IgD-negative memory B cell (primary cell): ENCODE results near the gene DMRTA2. TPM values are rescaled to one million over a fixed set of nuclear protein-coding genes. Genes with fewer than 3 reads are reported as not detected.

Experiments used
- H3K27ac Mint-ChIP-seq, 3 donors: one replicate each; pipeline ENCODE4 v1.8.0; 2020 to 2022; ENCODE audit warnings: mild to moderate bottlenecking in 3 of 3, mixed read lengths in 3 of 3, moderate library complexity in 1 of 3
- H3K27me3 Mint-ChIP-seq: one replicate; pipeline ENCODE4 v1.8.0; 2021; ENCODE audit warnings: mixed read lengths
- H3K36me3 Mint-ChIP-seq: one replicate; pipeline ENCODE4 v1.8.0; 2020; ENCODE audit warnings: mild to moderate bottlenecking, mixed read lengths
- H3K4me1 Mint-ChIP-seq, 3 donors: one replicate each; pipeline ENCODE4 v1.8.0; 2020 to 2022; ENCODE audit warnings: mixed read lengths in 3 of 3, mild to moderate bottlenecking in 1 of 3
- H3K4me3 Mint-ChIP-seq, 4 donors: one replicate each; pipeline ENCODE4 v1.8.0; 2020 to 2022; ENCODE audit warnings: mild to moderate bottlenecking in 4 of 4, mixed read lengths in 4 of 4, moderate library complexity in 3 of 4
- H3K9me3 Mint-ChIP-seq, 3 donors: one replicate each; pipeline ENCODE4 v1.8.0; 2020 to 2021; ENCODE audit warnings: mixed read lengths in 3 of 3, mild to moderate bottlenecking in 1 of 3
- polyA plus RNA-seq: library from polyadenylated mRNA; unstranded; fragments of 300-500 nt; fragmentation: Illumina TruSeq; gene quantifications from one replicate; pipeline ENCODE4 v1.2.3, GENCODE V29; 2021

Gene DMRTA2
- not detected for polyA plus RNA-seq

DNA sequence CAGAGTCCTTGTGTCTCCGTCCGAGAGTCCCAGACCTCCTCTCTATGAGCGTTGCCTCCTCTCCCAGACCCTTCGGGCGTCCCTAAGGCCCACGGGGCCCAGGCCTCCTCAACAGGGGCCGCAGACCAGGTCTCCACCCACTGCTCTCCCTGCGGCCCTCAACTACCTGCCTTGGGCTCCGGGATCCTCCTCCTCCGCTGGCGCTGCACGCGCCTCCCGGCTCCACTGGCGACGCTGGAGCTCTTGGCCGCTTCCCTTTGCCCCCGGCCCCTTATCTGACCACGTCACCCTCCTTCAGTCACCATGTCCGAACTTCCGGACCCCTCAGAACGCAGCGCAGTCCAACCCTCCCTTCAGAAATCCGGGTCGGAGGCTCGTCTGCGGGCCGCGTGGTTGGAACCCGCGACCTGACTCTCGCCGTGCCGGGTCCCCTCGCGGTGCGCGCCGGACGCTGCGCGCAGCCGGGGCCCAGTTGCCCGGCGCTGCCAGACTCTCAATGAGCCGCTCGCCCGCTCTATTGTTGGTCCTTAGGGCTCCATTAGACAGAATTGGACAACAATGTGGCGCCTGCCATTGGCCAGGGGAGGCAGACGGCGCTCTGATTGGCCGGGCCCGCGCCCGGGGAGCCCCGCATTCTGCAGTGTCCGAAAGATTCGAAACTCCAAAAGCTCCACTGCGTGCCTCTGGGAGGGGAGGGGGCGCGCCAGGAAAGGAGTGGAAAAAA lies at the start of gene DMRTA2:
Gene DMRTA2, minus strand, starts transcription at position 498 of the 724 bp plus-strand sequence. CDS start 1,907 bp downstream, outside the sequence.
- H3K4me1 Mint-ChIP-seq, result peaks cover 17 to 29% (median 23%) of the 10 kb centered on the region in 3 donors
- H3K27me3 Mint-ChIP-seq, result peaks cover 81% of the 10 kb centered on the region
- peak within 1 kb of the TSS; percentile 77 to 93 (median 88) for H3K27ac Mint-ChIP-seq
- H3K9me3 Mint-ChIP-seq, result peaks cover 0 to 15% (median 2%) of the 10 kb centered on the region in 3 donors
- no peaks in the 10 kb centered on the region for H3K36me3 Mint-ChIP-seq
- peak within 1 kb of the TSS; percentile 83 to 92 (median 90) for H3K4me3 Mint-ChIP-seq

DNA sequence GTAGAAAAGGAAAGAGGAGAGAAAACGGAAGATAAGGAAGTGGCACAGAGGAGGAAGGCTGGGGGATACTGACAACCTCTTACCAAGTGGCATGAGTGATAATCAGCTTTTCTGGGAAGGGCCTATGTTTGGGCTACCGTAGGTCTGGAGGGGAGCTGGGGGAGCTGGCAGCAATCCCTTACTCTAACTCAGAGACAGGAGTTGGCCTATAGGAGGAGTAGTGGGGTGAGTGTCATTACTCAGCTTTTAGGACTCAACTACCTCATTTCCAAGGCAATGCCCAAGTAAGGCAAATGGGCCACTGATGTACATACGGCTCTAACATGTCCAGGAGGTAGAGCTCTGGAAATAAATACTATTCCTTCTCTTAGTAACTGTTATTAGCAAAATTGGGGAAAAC lies 48.7 kb upstream of the DMRTA2 start:
- Mint-ChIP-seq H3K4me1 (no peaks in the 10 kb centered on the region), H3K4me3 (no peak overlapping the region), H3K27ac (no peak overlapping the region), H3K36me3 (peaks cover 14% of the 10 kb centered on the region), H3K27me3 (no peaks in the 10 kb centered on the region), H3K9me3 (no peaks in the 10 kb centered on the region)

DNA sequence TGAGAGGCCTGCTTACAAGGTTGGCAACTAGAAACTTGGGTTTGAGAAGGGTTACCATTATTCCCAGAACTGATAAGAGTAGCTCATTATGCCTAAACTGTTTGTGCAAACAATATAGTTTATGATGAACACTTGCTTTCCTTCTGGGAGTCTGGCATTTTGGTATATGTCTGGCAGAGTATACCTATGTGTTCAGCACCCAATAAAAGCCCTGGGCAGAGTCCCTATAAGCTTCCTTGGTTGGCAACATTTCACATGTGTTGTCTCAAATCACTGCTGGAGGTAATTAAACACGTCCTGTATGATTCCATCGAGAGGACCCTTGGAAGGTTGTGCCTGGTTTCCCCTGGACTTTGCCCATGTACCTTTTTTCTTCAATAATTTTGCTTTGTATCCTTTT lies 39.7 kb upstream of the DMRTA2 start:
- Mint-ChIP-seq H3K27ac (no peak overlapping the region), H3K27me3 (no peaks in the 10 kb centered on the region), H3K4me3 (no peak overlapping the region), H3K4me1 (no peaks in the 10 kb centered on the region), H3K9me3 (no peaks in the 10 kb centered on the region), H3K36me3 (peaks cover 4% of the 10 kb centered on the region)

DNA sequence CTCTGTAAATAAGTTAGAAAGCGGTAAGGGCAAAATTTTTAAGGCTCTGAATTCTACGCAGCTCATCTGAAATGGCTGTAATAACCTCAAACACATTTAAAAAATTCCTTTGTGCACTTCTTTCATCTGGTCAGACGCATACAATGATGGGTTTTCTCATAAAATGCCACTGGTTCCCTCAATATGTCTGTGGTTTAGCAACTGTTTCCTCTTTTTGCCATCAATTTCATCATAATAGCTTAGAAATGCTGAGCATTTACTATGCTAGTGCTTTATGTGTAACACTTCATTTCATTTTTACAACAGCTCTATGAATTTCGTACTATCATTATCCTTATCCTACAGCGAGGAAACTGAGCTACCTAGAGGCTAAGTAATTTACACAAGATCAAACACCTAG lies 35.3 kb upstream of the DMRTA2 start:
- Mint-ChIP-seq H3K36me3 (peaks cover 4% of the 10 kb centered on the region), H3K9me3 (no peaks in the 10 kb centered on the region), H3K27me3 (no peaks in the 10 kb centered on the region), H3K27ac (no peak overlapping the region), H3K4me1 (no peaks in the 10 kb centered on the region), H3K4me3 (no peak overlapping the region)

DNA sequence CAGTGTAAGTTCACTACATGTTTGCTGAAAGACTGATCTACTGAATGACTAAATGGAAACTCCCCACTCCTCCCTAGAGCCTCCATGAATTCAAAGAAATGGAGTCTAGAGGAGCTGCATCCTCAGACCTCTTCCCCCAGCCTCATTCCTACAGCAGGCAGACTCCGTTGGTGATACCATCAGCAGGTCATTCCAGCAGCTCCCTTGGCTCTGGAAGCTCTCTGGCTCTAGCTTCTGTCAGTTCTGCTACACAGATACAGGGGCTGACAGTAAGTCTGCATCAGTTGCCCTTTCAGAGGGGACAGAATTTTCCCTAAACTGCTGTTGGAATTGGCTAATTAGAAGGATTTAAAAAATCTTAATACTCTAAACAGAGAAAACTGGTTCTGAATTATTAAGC lies 31.7 kb upstream of the DMRTA2 start:
- H3K36me3 Mint-ChIP-seq, result peaks cover 5% of the 10 kb centered on the region
- H3K9me3 Mint-ChIP-seq, result no peaks in the 10 kb centered on the region
- H3K4me3 Mint-ChIP-seq, result no peak overlapping the region
- no peaks in the 10 kb centered on the region for H3K27me3 Mint-ChIP-seq
- no peaks in the 10 kb centered on the region for H3K4me1 Mint-ChIP-seq
- H3K27ac Mint-ChIP-seq, result no peak overlapping the region

DNA sequence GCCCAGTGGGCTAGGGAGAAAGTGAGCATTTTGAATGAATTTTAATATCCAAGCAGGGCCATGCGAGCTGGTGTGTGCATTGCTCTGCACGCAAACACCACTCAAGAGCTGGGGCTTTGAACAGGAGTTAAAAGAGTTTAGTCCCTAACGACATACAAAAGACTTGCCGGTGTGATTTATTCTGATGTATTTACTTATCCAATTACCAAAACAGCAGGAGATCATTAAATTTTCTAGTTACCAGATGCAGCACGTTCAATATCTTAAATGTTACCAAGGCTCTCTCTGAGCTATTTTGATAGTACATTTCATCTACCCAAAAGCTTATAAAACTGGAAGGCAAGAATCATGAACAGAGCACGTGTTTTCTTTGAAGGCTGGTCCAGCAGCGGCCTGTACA lies 30.0 kb upstream of the DMRTA2 start:
- H3K4me1 Mint-ChIP-seq, result no peaks in the 10 kb centered on the region
- no peaks in the 10 kb centered on the region for H3K9me3 Mint-ChIP-seq
- no peak overlapping the region for H3K4me3 Mint-ChIP-seq
- peak overlapping the region in 1 of 3 donors; percentile 67 for H3K27ac Mint-ChIP-seq
- H3K36me3 Mint-ChIP-seq, result peaks cover 5% of the 10 kb centered on the region
- no peaks in the 10 kb centered on the region for H3K27me3 Mint-ChIP-seq

DNA sequence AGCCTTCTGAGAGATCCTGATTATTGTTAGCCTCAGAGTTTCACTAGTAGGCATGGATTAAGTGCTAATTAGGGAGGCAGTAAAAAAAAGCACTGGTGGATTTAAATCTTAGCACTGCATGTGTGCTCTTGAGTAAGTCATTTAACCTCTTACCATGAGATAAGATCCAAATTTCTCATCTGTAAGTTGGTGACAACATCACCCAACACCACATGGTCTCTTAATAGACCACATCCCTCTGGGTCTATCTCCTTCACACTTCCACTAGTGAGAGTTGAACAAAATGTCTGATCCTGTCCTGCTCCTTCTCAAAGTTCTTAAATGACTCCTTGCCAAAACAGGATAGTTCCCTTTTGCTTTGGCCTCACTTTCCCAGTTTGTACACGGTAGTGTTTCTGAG lies 29.5 kb upstream of the DMRTA2 start:
- H3K27me3 Mint-ChIP-seq, result no peaks in the 10 kb centered on the region
- H3K27ac Mint-ChIP-seq, result peak overlapping the region in 1 of 3 donors; percentile 67

DNA sequence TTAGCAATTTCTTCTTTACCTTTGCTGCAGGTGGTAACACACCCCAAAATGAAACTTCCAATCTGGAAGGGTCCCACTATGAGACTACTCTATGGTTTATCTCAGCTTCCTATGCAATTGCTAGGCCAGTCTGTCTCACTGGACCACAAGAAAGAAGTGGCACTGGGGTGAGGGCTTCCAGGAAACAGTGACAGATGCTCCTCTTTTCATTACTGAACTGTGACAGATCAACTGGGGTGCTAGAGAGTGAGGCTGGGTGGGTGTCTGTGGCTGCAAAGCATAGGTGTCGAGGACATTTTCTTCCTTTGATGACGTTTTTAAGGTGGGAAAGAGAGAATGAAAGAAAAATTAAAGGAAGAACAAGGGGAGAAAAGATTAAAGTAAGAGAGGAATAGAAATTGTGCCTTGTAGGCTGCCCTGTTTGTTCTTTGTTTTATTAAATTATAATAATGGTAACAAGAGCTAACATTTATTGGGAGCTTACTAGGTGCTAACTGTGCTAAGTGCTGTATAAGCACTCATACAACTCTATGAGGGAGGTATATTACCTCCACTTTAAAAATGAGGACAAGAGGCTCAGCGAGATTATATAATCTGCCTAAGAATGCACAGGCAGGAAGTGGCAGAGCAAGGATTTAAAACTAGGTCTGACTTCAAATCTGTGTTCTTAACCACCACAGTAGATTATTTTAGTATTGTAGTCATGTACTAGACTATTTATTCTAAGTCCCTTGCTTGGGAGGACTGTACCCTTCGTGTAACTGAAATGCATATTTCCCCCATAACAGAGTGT lies 27.8 kb upstream of the DMRTA2 start:
- peaks cover 5% of the 10 kb centered on the region for H3K36me3 Mint-ChIP-seq
- no peak overlapping the region for H3K4me3 Mint-ChIP-seq
- no peaks in the 10 kb centered on the region for H3K9me3 Mint-ChIP-seq
- no peaks in the 10 kb centered on the region for H3K27me3 Mint-ChIP-seq
- no peaks in the 10 kb centered on the region for H3K4me1 Mint-ChIP-seq
- H3K27ac Mint-ChIP-seq, result no peak overlapping the region

More for the DNA sequence above, 29.5 kb upstream of the DMRTA2 start:
- Mint-ChIP-seq H3K36me3 (peaks cover 5% of the 10 kb centered on the region), H3K9me3 (no peaks in the 10 kb centered on the region), H3K4me3 (no peak overlapping the region), H3K4me1 (no peaks in the 10 kb centered on the region)

DNA sequence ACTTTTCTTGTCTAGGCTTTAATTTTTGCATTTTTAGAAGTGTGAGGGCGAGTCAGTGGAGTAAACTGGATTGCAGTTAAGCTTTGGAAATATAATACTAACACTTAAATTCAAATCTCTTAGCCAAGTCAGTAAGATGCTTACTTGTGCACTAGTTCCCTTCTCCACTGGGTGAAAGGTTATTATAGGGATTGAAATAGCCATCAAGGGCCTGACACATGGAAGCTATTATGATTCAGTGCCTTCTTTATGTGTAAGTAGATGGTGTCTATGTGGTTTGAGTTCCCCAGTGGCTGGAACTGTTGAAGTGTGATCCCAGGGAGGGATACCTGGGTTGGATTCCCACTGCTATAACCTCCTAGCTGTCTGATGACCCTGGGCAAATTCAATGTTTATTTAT lies 24.7 kb upstream of the DMRTA2 start:
- no peak overlapping the region for H3K27ac Mint-ChIP-seq
- peaks cover 2% of the 10 kb centered on the region for H3K36me3 Mint-ChIP-seq
- no peaks in the 10 kb centered on the region for H3K27me3 Mint-ChIP-seq
- H3K9me3 Mint-ChIP-seq, result no peaks in the 10 kb centered on the region
- no peaks in the 10 kb centered on the region for H3K4me1 Mint-ChIP-seq
- no peak overlapping the region for H3K4me3 Mint-ChIP-seq

DNA sequence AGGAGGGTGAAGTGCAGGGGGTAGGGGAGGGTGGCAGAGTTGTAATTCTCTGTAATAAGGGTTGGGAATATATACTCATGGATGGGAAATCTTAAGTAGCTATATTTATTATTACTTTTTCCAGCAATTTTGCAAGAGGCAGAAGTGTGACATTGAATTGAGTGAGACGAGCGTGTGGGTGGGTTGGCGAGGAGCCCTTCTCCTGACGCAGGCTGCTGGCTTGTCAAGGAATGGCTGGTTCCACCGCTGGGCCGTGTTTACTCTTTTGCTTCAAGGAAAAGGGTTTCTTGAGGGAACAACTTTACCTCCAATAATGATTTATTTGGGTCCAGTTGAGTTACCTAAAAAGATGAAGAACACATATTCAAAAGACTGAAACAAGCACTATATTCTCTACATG lies 17.9 kb upstream of the DMRTA2 start:
- Mint-ChIP-seq H3K4me3 (no peak overlapping the region), H3K4me1 (no peaks in the 10 kb centered on the region), H3K36me3 (peaks cover 8% of the 10 kb centered on the region), H3K27ac (no peak overlapping the region), H3K27me3 (no peaks in the 10 kb centered on the region), H3K9me3 (no peaks in the 10 kb centered on the region)

DNA sequence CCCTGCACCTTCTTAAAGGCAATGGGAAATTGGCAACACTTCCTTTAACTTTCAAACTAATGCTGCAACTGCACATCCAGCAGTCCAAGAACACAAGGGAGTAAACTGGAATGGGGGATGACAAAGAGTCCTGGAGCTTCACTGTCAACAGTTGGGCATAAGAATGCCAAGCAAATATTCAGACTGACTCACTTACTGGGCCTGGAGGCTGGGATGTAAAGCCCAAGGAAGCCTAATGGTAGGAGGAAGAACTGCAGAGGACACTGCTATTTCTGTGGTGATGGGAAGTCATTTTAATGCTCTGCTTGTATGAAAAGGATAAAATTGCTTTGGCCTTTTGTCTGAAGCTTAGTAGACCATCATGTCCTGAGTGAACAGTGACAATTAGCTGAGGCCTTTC lies 15.7 kb upstream of the DMRTA2 start:
- Mint-ChIP-seq H3K27ac (no peak overlapping the region), H3K27me3 (no peaks in the 10 kb centered on the region), H3K9me3 (peaks cover 0 to 3% (median 0%) of the 10 kb centered on the region in 3 donors), H3K4me3 (no peak overlapping the region), H3K4me1 (peaks cover 0 to 3% (median 0%) of the 10 kb centered on the region in 3 donors), H3K36me3 (peaks cover 8% of the 10 kb centered on the region)

DNA sequence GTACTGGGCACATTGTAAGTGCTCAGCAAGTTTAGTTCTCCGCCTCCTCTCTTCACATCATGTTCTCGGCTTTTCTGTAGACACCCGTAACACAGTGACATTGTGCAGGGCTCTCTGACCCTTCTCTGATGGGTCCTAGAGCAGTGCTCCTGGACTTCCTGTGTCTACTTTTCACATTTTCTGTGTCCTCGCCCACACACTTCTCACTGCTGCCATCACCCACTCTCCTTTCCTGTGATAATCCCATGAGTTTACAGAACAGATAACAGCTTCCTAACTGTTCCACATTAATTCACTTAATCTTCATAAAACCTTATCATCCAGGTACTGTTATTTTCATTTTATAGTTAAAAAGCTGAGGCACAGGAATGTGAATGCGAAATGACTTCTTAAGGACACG lies 13.2 kb upstream of the DMRTA2 start:
- Mint-ChIP-seq H3K9me3 (peaks cover 0 to 3% (median 0%) of the 10 kb centered on the region in 3 donors), H3K4me3 (no peak overlapping the region), H3K27ac (no peak overlapping the region), H3K27me3 (peaks cover 8% of the 10 kb centered on the region), H3K36me3 (peaks cover 6% of the 10 kb centered on the region), H3K4me1 (peaks cover 0 to 3% (median 0%) of the 10 kb centered on the region in 3 donors)

DNA sequence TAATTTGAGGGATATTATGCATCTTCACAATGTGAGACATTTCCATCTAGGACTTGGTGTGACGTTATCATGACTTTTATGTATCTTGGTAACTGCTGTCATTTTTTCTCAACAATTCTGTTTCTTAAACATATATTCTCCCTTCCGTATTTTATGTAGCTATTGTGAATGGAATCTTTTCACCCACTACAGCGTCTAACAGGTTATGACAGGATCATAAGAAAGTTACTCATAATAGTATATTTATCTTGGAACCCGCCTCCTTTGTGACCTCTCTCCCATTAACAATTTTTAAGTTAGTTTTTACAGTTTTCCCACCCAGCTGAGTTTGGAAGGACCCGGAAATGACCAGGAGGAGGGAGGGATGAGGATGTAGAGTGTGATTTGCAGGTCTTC lies 6.8 kb upstream of the DMRTA2 start:
- peak overlapping the region in 1 of 3 donors; percentile 17 for H3K27ac Mint-ChIP-seq
- H3K9me3 Mint-ChIP-seq, result peaks cover 0 to 10% (median 2%) of the 10 kb centered on the region in 3 donors
- H3K4me3 Mint-ChIP-seq, result no peak overlapping the region
- H3K4me1 Mint-ChIP-seq, result peaks cover 0 to 6% (median 6%) of the 10 kb centered on the region in 3 donors
- H3K36me3 Mint-ChIP-seq, result no peaks in the 10 kb centered on the region
- H3K27me3 Mint-ChIP-seq, result peaks cover 59% of the 10 kb centered on the region

DNA sequence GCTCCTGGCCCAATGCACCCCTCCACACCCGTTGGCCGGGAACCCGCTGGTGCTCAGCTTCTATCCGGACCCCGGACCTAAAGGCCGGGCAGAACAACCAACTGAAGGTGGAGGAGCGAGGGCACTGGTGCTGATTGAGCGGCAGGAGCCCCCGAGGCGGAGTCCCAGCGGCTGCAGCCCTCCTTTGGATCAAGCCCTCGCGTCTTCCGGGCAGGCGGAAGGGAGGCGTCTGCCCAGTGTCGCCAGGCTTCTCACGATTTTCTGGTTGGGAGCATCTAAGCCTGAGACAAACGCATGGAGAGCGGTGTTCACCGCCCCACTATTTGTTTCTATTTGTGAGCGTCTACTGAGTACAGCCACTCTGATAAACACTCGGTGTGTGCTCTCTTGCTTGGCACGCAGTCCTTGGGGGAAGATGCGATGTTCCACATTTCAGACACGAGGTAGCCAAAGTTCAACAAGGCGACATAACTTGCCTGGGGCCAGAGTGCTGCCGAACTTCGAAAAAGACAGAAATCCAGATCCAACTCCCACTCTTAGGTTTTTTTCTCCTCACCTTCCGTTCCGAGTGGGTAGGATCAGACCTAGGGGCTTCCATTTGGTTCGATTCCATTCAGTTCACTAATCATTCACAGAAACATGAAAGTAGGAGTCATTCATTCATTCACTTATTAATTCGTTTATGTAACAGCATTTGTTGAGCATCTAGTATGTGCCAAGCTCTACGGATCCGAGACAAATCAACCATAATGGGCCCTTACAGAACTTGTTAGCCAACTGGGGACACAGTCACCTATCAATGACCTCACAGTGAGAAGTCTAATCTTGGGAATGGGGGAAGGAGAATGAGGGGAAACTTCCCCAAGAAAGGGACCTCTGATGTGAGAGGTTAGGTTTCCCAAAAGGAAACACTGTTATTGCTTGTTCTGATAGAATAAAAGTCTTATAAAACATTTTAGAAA lies 4.9 kb upstream of the DMRTA2 start:
- peaks cover 8 to 13% (median 11%) of the 10 kb centered on the region in 3 donors for H3K4me1 Mint-ChIP-seq
- H3K4me3 Mint-ChIP-seq, result peak overlapping the region in 1 of 4 donors; percentile 81
- peaks cover 0 to 8% (median 2%) of the 10 kb centered on the region in 3 donors for H3K9me3 Mint-ChIP-seq
- no peaks in the 10 kb centered on the region for H3K36me3 Mint-ChIP-seq
- H3K27ac Mint-ChIP-seq, result peak overlapping the region in 2 of 3 donors; percentile 63 to 95
- peaks cover 75% of the 10 kb centered on the region for H3K27me3 Mint-ChIP-seq
